ENCODE data around the gene MAST2. TPM values are rescaled to one million over a fixed set of nuclear protein-coding genes. Genes with fewer than 3 reads are reported as not detected.

The MAST2 gene
- total RNA-seq (1 to 10 TPM; 7.4 to 9.7 (median 7.6) TPM), total RNA-seq (6.7 to 39.5 (median 12.8) reads per million in 29 experiments)
- 6.4 TPM for total RNA-seq (2013)

- H3K4me3 ChIP-seq (ENCODE audit: control insufficient read depth in 1 of 2, extremely low read depth in 1 of 2, low read length in 1 of 2): peak within 1 kb of the TSS; percentile 42 to 49
- CTCF ChIA-PET: interaction anchor here in 1 of 2 donors (0.7 kb wide), 1 partner anchor 862 kb away, joined by 4 read pairs; no protein-coding TSS in a partner anchor
- H3K27me3 ChIP-seq (replicated peaks in 1 of 2; ENCODE audit: control insufficient read depth in 2 of 2, extremely low read depth in 1 of 2, insufficient read depth in 2 of 2, low read length in 1 of 2): no peaks in the 10 kb centered on the region
- H3K4me1 ChIP-seq (ENCODE audit: control insufficient read depth in 1 of 2, extremely low read depth in 1 of 2, insufficient read depth in 2 of 2, low read length in 2 of 2): peaks cover 0 to 12% of the 10 kb centered on the region in 2 experiments
- no peak within 1 kb of the TSS for H3K27ac ChIP-seq (ENCODE audit: low read length)
- Mint-ChIP-seq H3K4me3 (peak within 1 kb of the TSS; percentile 84 to 91 (median 88)), H3K27ac (peak within 1 kb of the TSS in 1 of 2 donors; percentile 81), H3K27me3 (no peaks in the 10 kb centered on the region), H3K9me3 (no peaks in the 10 kb centered on the region), H3K4me1 (peaks cover 19 to 27% (median 24%) of the 10 kb centered on the region in 3 donors), H3K36me3 (no peaks in the 10 kb centered on the region)
- H3K36me3 ChIP-seq (ENCODE audit: control insufficient read depth in 2 of 2, extremely low read depth in 1 of 2, insufficient read depth in 1 of 2, low read length in 1 of 2): no peaks in the 10 kb centered on the region
- DNase-seq (peak; percentile 46 to 90 (median 72)), ATAC-seq (replicated peaks in 1 of 4) (peak; percentile 94 to 98 (median 97))
- H3K9me3 ChIP-seq: no peaks in the 10 kb centered on the region
- under 1% methylated on average over 44 of the region's 58 CpGs for WGBS (ENCODE audit: insufficient coverage)
- POLR2A ChIA-PET: no interaction called here
Observed at GRCh38 chr1:45803299-45803780, at the start of gene MAST2. Gene MAST2, plus strand, starts transcription at chr1:45803612. Its CDS starts 284 bp downstream, at chr1:45803896.

GRCh38 chr1:45755697-45756096, 47.7 kb upstream of the MAST2 start:
- H3K9me3 Mint-ChIP-seq: peaks cover 0 to 4% (median 0%) of the 10 kb centered on the region in 3 donors
- Histone ChIP-seq H3K9me3 (no peaks in the 10 kb centered on the region), H3K27ac (ENCODE audit: low read length) (no peak overlapping the region), H3K36me3 (ENCODE audit: control insufficient read depth in 2 of 2, extremely low read depth in 1 of 2, insufficient read depth in 1 of 2, low read length in 1 of 2) (no peaks in the 10 kb centered on the region), H3K4me1 (ENCODE audit: control insufficient read depth in 1 of 2, extremely low read depth in 1 of 2, insufficient read depth in 2 of 2, low read length in 2 of 2) (peaks cover 3 to 12% of the 10 kb centered on the region in 2 experiments), H3K27me3 (replicated peaks in 1 of 2; ENCODE audit: control insufficient read depth in 2 of 2, extremely low read depth in 1 of 2, insufficient read depth in 2 of 2, low read length in 1 of 2) (no peaks in the 10 kb centered on the region), H3K4me3 (ENCODE audit: control insufficient read depth in 1 of 2, extremely low read depth in 1 of 2, low read length in 1 of 2) (no peak overlapping the region)
- no peak for ATAC-seq (replicated peaks in 1 of 4)
- H3K36me3 Mint-ChIP-seq: no peaks in the 10 kb centered on the region
- no peak overlapping the region for H3K27ac Mint-ChIP-seq
- DNase-seq: no peak
- peaks cover 0 to 1% of the 10 kb centered on the region in 2 donors for H3K27me3 Mint-ChIP-seq
- ChIA-PET CTCF (interaction anchor here in 1 of 2 donors (0.5 kb wide), 1 partner anchor 1082 kb away, joined by 4 read pairs; no protein-coding TSS in a partner anchor), POLR2A (no interaction called here)
- WGBS (ENCODE audit: insufficient coverage): 100% methylated on average over 2 of the region's 5 CpGs
- H3K4me1 Mint-ChIP-seq: peaks cover 0 to 11% (median 10%) of the 10 kb centered on the region in 3 donors
- no peak overlapping the region for H3K4me3 Mint-ChIP-seq

- H3K36me3 ChIP-seq (ENCODE audit: control insufficient read depth in 2 of 2, extremely low read depth in 1 of 2, insufficient read depth in 1 of 2, low read length in 1 of 2): no peaks in the 10 kb centered on the region
- CTCF ChIA-PET: no interaction called here
- H3K4me1 Mint-ChIP-seq: no peaks in the 10 kb centered on the region
- no peaks in the 10 kb centered on the region for H3K36me3 Mint-ChIP-seq
- POLR2A ChIA-PET: no interaction called here
- no peak overlapping the region for H3K27ac ChIP-seq (ENCODE audit: low read length)
- DNase-seq (no peak), ATAC-seq (replicated peaks in 1 of 4) (no peak)
- H3K4me1 ChIP-seq (ENCODE audit: control insufficient read depth in 1 of 2, extremely low read depth in 1 of 2, insufficient read depth in 2 of 2, low read length in 2 of 2): no peaks in the 10 kb centered on the region
- H3K4me3 Mint-ChIP-seq: no peak overlapping the region
- H3K27me3 ChIP-seq (replicated peaks in 1 of 2; ENCODE audit: control insufficient read depth in 2 of 2, extremely low read depth in 1 of 2, insufficient read depth in 2 of 2, low read length in 1 of 2): no peaks in the 10 kb centered on the region
- no peaks in the 10 kb centered on the region for H3K9me3 ChIP-seq
- WGBS (ENCODE audit: insufficient coverage): no CpG with 5 or more reads among the region's 3 CpGs
- H3K27ac Mint-ChIP-seq: no peak overlapping the region
- peaks cover 0 to 2% of the 10 kb centered on the region in 2 donors for H3K27me3 Mint-ChIP-seq
- H3K4me3 ChIP-seq (ENCODE audit: control insufficient read depth in 1 of 2, extremely low read depth in 1 of 2, low read length in 1 of 2): no peak overlapping the region
- H3K9me3 Mint-ChIP-seq: no peaks in the 10 kb centered on the region
Observed at GRCh38 chr1:45762291-45762690, 41.1 kb upstream of the MAST2 start.

GRCh38 chr1:45765999-45766792, 37.2 kb upstream of the MAST2 start:
- ChIA-PET POLR2A (no interaction called here), CTCF (no interaction called here)
- Histone ChIP-seq H3K9me3 (no peaks in the 10 kb centered on the region), H3K4me1 (ENCODE audit: control insufficient read depth in 1 of 2, extremely low read depth in 1 of 2, insufficient read depth in 2 of 2, low read length in 2 of 2) (no peaks in the 10 kb centered on the region), H3K4me3 (ENCODE audit: control insufficient read depth in 1 of 2, extremely low read depth in 1 of 2, low read length in 1 of 2) (no peak overlapping the region), H3K27ac (ENCODE audit: low read length) (no peak overlapping the region), H3K27me3 (replicated peaks in 1 of 2; ENCODE audit: control insufficient read depth in 2 of 2, extremely low read depth in 1 of 2, insufficient read depth in 2 of 2, low read length in 1 of 2) (no peaks in the 10 kb centered on the region), H3K36me3 (ENCODE audit: control insufficient read depth in 2 of 2, extremely low read depth in 1 of 2, insufficient read depth in 1 of 2, low read length in 1 of 2) (no peaks in the 10 kb centered on the region)
- ATAC-seq (replicated peaks in 1 of 4) (no peak), DNase-seq (no peak)
- H3K4me1 Mint-ChIP-seq: no peaks in the 10 kb centered on the region
- no peak overlapping the region for H3K27ac Mint-ChIP-seq
- WGBS (ENCODE audit: insufficient coverage): no CpG with 5 or more reads among the region's 13 CpGs
- H3K36me3 Mint-ChIP-seq: no peaks in the 10 kb centered on the region
- H3K9me3 Mint-ChIP-seq: no peaks in the 10 kb centered on the region
- H3K4me3 Mint-ChIP-seq: no peak overlapping the region
- H3K27me3 Mint-ChIP-seq: no peaks in the 10 kb centered on the region

- ATAC-seq (replicated peaks in 1 of 4): no peak
Observed at GRCh38 chr1:45767035-45767434, 36.4 kb upstream of the MAST2 start.

GRCh38 chr1:45769261-45769932, 34.0 kb upstream of the MAST2 start:
- ATAC-seq (replicated peaks in 1 of 4): no peak
- H3K27me3 ChIP-seq (replicated peaks in 1 of 2; ENCODE audit: control insufficient read depth in 2 of 2, extremely low read depth in 1 of 2, insufficient read depth in 2 of 2, low read length in 1 of 2): no peaks in the 10 kb centered on the region
- Mint-ChIP-seq H3K4me3 (no peak overlapping the region), H3K36me3 (no peaks in the 10 kb centered on the region), H3K27me3 (no peaks in the 10 kb centered on the region), H3K27ac (no peak overlapping the region), H3K4me1 (no peaks in the 10 kb centered on the region), H3K9me3 (no peaks in the 10 kb centered on the region)
- ChIA-PET POLR2A (no interaction called here), CTCF (no interaction called here)
- H3K36me3 ChIP-seq (ENCODE audit: control insufficient read depth in 2 of 2, extremely low read depth in 1 of 2, insufficient read depth in 1 of 2, low read length in 1 of 2): no peaks in the 10 kb centered on the region
- no peaks in the 10 kb centered on the region for H3K4me1 ChIP-seq (ENCODE audit: control insufficient read depth in 1 of 2, extremely low read depth in 1 of 2, insufficient read depth in 2 of 2, low read length in 2 of 2)
- DNase-seq: no peak
- H3K27ac ChIP-seq (ENCODE audit: low read length): no peak overlapping the region
- H3K9me3 ChIP-seq: no peaks in the 10 kb centered on the region
- 67% methylated on average over 1 of the region's 4 CpGs for WGBS (ENCODE audit: insufficient coverage)
- H3K4me3 ChIP-seq (ENCODE audit: control insufficient read depth in 1 of 2, extremely low read depth in 1 of 2, low read length in 1 of 2): no peak overlapping the region

More at GRCh38 chr1:45767035-45767434, 36.4 kb upstream of the MAST2 start:
- CTCF ChIA-PET: no interaction called here
- no peaks in the 10 kb centered on the region for H3K9me3 Mint-ChIP-seq
- H3K27me3 Mint-ChIP-seq: no peaks in the 10 kb centered on the region
- H3K36me3 ChIP-seq (ENCODE audit: control insufficient read depth in 2 of 2, extremely low read depth in 1 of 2, insufficient read depth in 1 of 2, low read length in 1 of 2): no peaks in the 10 kb centered on the region
- no CpG with 5 or more reads among the region's 6 CpGs for WGBS (ENCODE audit: insufficient coverage)
- POLR2A ChIA-PET: no interaction called here
- H3K9me3 ChIP-seq: no peaks in the 10 kb centered on the region
- DNase-seq: no peak
- no peak overlapping the region for H3K27ac Mint-ChIP-seq
- no peak overlapping the region for H3K27ac ChIP-seq (ENCODE audit: low read length)
- no peaks in the 10 kb centered on the region for H3K36me3 Mint-ChIP-seq
- no peak overlapping the region for H3K4me3 ChIP-seq (ENCODE audit: control insufficient read depth in 1 of 2, extremely low read depth in 1 of 2, low read length in 1 of 2)
- H3K4me3 Mint-ChIP-seq: no peak overlapping the region
- H3K4me1 Mint-ChIP-seq: no peaks in the 10 kb centered on the region
- no peaks in the 10 kb centered on the region for H3K4me1 ChIP-seq (ENCODE audit: control insufficient read depth in 1 of 2, extremely low read depth in 1 of 2, insufficient read depth in 2 of 2, low read length in 2 of 2)
- H3K27me3 ChIP-seq (replicated peaks in 1 of 2; ENCODE audit: control insufficient read depth in 2 of 2, extremely low read depth in 1 of 2, insufficient read depth in 2 of 2, low read length in 1 of 2): no peaks in the 10 kb centered on the region

All from T-cell (primary cell).